Vagina (tissue), 2 donors: ENCODE data around the gene MYO9A. TPM values are rescaled to one million over a fixed set of nuclear protein-coding genes. Genes with fewer than 3 reads are reported as not detected.
"Not testable (repeated sequence)": the region's sequence is repeated elsewhere in the genome, so short reads cannot be mapped to it uniquely, and the experiment has no call there.

Experiments used
- DNase-seq, 2 donors: peaks; one replicate each; pipeline ENCODE4 v3.0.0-alpha.2; 2017; ENCODE audit errors: extremely low spot score in 2 of 2
- H3K27ac ChIP-seq: fragments of 200-600 bp; sonication (generic); one replicate; pipeline ENCODE4 v1.5.1; 2019
- H3K27me3 ChIP-seq: fragments of 200-600 bp; sonication (generic); one replicate; pipeline ENCODE4 v1.5.1; 2019
- H3K36me3 ChIP-seq, 2 donors: fragments of 200-600 bp; sonication (generic); one replicate each; pipeline ENCODE4 v1.5.1; 2017 to 2019
- H3K4me1 ChIP-seq: fragments of 200-600 bp; sonication (generic); one replicate; pipeline ENCODE4 v1.5.1; 2019
- H3K4me3 ChIP-seq, 2 donors: fragments of 200-600 bp; sonication (generic); 1 replicate in 1 of 2; 2 replicates in 1 of 2; pipeline ENCODE4 v1.5.1; 2016 to 2019
- H3K9me3 ChIP-seq: fragments of 200-600 bp; sonication (generic); one replicate; pipeline ENCODE4 v1.5.1; 2019
- POLR2A ChIP-seq, 2 donors: fragments of 450-650 bp; IDR thresholded peaks; one replicate each; pipeline ENCODE4 v1.6.1; 2017; ENCODE audit warnings: antibody characterized with exemption in 2 of 2, mild to moderate bottlenecking in 2 of 2, moderate library complexity in 2 of 2
- POLR2AphosphoS5 ChIP-seq, 2 donors: sonication (generic); formaldehyde crosslinking; IDR thresholded peaks; one replicate each; pipeline ENCODE4 v1.9.0; 2017; ENCODE audit warnings: antibody characterized with exemption in 2 of 2, mild to moderate bottlenecking in 2 of 2, low read depth in 1 of 2; ENCODE audit not compliant: insufficient read depth in 1 of 2
- intact Hi-C: fragments of 100-400 bp; cut with DNase I; formaldehyde crosslinking; loops from one replicate; pipeline ENCODE4 v1.15.1; 2023
- total RNA-seq: library from RNA; depleted of rRNA; stranded (reverse); fragments of >200 nt; gene quantifications from one replicate; pipeline ENCODE4 v1.2.3, GENCODE V29; 2016
- TF ChIP-seq, protein P1 (sequence below), 3 experiments: fragments of 450-650 bp in 2 of 3; fragments of 200-600 bp in 1 of 3; sonication (generic) in 1 of 3; IDR thresholded peaks; one replicate each; pipeline ENCODE4 v1.5.1; 2017 to 2019; ENCODE audit warnings: antibody characterized with exemption in 3 of 3, mild to moderate bottlenecking in 2 of 3, moderate library complexity in 2 of 3

Gene MYO9A
- total RNA-seq, 1 donor from 2014 or later = 50.3 TPM

DNA sequence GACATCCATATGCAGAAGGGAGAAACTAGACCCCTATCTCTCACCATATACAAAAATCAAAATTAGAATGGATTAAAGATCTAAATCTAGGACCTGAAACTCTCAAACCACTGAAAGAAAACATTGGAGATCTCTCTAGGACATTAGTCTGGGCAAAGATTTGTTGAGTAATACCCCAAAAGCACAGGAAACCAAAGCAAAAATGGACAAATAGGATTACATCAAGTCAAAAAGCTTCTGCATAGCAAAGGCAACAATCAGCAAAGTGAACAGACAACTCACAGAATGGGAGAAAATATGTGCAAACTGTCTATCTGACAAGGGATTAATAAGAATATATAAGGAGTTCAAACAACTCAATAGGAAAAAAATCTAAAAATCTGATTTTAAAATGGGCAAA, 54.8 kb downstream of the MYO9A start:
- TF ChIP-seq, protein P1, sequence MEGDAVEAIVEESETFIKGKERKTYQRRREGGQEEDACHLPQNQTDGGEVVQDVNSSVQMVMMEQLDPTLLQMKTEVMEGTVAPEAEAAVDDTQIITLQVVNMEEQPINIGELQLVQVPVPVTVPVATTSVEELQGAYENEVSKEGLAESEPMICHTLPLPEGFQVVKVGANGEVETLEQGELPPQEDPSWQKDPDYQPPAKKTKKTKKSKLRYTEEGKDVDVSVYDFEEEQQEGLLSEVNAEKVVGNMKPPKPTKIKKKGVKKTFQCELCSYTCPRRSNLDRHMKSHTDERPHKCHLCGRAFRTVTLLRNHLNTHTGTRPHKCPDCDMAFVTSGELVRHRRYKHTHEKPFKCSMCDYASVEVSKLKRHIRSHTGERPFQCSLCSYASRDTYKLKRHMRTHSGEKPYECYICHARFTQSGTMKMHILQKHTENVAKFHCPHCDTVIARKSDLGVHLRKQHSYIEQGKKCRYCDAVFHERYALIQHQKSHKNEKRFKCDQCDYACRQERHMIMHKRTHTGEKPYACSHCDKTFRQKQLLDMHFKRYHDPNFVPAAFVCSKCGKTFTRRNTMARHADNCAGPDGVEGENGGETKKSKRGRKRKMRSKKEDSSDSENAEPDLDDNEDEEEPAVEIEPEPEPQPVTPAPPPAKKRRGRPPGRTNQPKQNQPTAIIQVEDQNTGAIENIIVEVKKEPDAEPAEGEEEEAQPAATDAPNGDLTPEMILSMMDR (IDR thresholded peaks at IDR 0.05) = no peak
- TF ChIP-seq POLR2A (IDR thresholded peaks at IDR 0.05) (no peak), POLR2AphosphoS5 (IDR thresholded peaks at IDR 0.05; ENCODE audit: insufficient read depth in 1 of 2, low read depth in 1 of 2) (no peak)
- H3K9me3 ChIP-seq = no peaks in the 10 kb centered on the region
- no peak overlapping the region for H3K4me3 ChIP-seq
- H3K27me3 ChIP-seq = no peaks in the 10 kb centered on the region
- H3K36me3 ChIP-seq = no peaks in the 10 kb centered on the region
- intact Hi-C loops = no loop called here
- no peak overlapping the region for H3K27ac ChIP-seq
- no peak for DNase-seq
- peaks cover 7% of the 10 kb centered on the region for H3K4me1 ChIP-seq

DNA sequence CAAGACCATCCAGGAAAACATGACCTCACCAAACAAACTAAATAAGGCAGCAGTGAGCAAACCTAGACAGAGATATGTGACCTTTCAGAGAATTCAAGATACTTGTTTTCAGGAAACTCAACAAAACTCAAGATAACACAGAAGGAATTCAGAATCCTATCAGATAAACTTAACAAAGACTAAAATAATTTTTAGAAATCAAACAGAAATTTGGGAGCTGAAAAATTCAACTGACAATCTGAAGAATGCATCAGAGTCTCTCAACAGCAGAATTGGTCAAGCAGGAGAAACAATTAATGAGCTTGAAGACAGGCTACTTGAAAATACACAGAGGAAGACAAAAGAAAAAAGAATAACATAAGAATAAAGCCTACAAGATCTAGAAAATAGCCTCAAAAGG, 55.6 kb downstream of the MYO9A start:
- intact Hi-C loops = no loop called here
- Histone ChIP-seq H3K4me3 (no peak overlapping the region), H3K27me3 (no peaks in the 10 kb centered on the region), H3K4me1 (peaks cover 7% of the 10 kb centered on the region), H3K9me3 (no peaks in the 10 kb centered on the region), H3K27ac (no peak overlapping the region), H3K36me3 (no peaks in the 10 kb centered on the region)
- TF ChIP-seq, protein P1 (IDR thresholded peaks at IDR 0.05) = no peak
- no peak for TF ChIP-seq POLR2A (IDR thresholded peaks at IDR 0.05)
- no peak for TF ChIP-seq POLR2AphosphoS5 (IDR thresholded peaks at IDR 0.05; ENCODE audit: insufficient read depth in 1 of 2, low read depth in 1 of 2)
- no peak for DNase-seq

DNA sequence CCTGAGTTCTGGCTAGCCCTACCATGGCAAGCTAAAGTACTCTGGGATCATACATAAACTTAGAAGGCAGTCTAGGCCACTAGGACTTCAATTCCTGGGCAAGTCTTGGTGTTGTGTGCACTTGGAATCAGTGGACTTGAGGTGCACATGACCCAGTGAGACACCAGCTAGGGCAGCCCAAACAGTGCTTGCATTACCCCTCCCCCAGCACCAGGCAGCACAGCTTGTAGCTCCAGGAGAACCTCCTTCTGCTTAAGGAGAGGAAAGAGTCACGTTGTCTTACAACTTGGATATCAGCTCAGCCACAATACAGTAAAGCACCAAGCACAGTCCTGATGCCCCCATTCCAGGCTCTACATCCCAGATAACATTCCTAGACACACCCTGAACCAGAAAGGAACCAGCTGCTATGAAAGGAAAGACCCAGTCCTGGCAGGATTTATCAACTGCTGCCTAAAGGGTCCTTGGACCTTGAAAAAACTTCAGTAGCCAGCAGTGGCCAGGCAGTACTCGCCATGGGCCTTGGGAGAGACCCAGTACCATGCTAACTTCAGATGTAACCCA, 57.2 kb downstream of the MYO9A start:
- Histone ChIP-seq H3K36me3 (no peaks in the 10 kb centered on the region), H3K9me3 (no peaks in the 10 kb centered on the region), H3K27me3 (no peaks in the 10 kb centered on the region), H3K4me1 (peaks cover 7% of the 10 kb centered on the region), H3K4me3 (no peak overlapping the region), H3K27ac (no peak overlapping the region)
- no peak for DNase-seq
- intact Hi-C loops = no loop called here
- no peak for TF ChIP-seq POLR2A (IDR thresholded peaks at IDR 0.05)
- TF ChIP-seq POLR2AphosphoS5 (IDR thresholded peaks at IDR 0.05; ENCODE audit: insufficient read depth in 1 of 2, low read depth in 1 of 2) = no peak
- TF ChIP-seq, protein P1 (IDR thresholded peaks at IDR 0.05) = no peak

DNA sequence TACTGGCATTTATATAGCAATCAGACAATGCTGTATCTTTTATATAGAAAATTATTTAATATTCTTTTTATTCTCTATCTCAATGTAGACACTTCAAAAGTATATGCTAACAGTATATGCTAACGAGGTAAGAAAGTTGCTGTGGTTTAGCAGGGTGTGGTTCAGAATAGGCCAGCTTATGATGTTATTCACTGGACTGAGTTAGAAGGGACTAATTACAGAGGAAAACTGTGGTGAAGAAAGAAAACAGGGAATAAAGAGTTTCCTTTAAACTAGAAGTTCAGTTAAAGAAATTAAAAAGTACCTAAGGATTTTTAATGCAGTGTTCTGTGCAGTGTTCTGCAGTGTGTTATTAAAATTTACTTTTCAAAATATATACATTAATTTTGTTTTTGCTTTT, 59.4 kb downstream of the MYO9A start:
- intact Hi-C loops = no loop called here
- no peak for DNase-seq
- Histone ChIP-seq H3K4me1 (peaks cover 7% of the 10 kb centered on the region), H3K9me3 (no peaks in the 10 kb centered on the region), H3K27ac (no peak overlapping the region), H3K4me3 (no peak overlapping the region), H3K27me3 (no peaks in the 10 kb centered on the region), H3K36me3 (no peaks in the 10 kb centered on the region)
- no peak for TF ChIP-seq POLR2A (IDR thresholded peaks at IDR 0.05)
- TF ChIP-seq POLR2AphosphoS5 (IDR thresholded peaks at IDR 0.05; ENCODE audit: insufficient read depth in 1 of 2, low read depth in 1 of 2) = no peak
- TF ChIP-seq, protein P1 (IDR thresholded peaks at IDR 0.05) = no peak

DNA sequence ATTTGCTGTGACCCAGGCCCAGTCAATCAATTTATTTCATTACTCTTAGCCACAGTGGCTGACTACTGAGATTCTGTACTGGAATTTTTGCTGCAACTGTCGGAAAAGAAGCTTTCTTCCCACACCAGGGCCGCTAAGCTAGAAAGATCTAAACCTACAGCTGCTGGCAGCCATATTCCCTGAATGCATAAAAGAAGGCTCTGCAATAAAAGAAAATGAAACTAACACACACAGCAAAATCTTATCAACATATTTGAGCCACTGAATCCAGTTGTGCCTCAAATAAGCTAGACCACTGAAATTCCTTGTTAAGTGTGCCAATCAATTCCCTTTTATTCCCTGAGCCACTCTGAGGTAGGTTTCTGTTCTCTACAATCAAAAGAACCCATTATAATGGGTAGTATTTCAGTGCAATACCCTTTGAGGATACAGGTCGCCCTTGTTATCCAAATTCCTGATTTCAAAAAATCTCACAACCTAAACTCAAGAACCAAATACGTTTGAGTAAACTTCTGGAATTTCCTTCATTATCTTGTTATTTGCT, 60.3 kb downstream of the MYO9A start:
- intact Hi-C loops = no loop called here
- H3K4me3 ChIP-seq = no peak overlapping the region
- TF ChIP-seq, protein P1 (IDR thresholded peaks at IDR 0.05) = no peak
- TF ChIP-seq POLR2A (IDR thresholded peaks at IDR 0.05) (no peak), POLR2AphosphoS5 (IDR thresholded peaks at IDR 0.05; ENCODE audit: insufficient read depth in 1 of 2, low read depth in 1 of 2) (no peak)
- no peak overlapping the region for H3K27ac ChIP-seq
- DNase-seq = no peak
- peaks cover 7% of the 10 kb centered on the region for H3K4me1 ChIP-seq
- no peaks in the 10 kb centered on the region for H3K27me3 ChIP-seq
- no peaks in the 10 kb centered on the region for H3K9me3 ChIP-seq
- no peaks in the 10 kb centered on the region for H3K36me3 ChIP-seq

DNA sequence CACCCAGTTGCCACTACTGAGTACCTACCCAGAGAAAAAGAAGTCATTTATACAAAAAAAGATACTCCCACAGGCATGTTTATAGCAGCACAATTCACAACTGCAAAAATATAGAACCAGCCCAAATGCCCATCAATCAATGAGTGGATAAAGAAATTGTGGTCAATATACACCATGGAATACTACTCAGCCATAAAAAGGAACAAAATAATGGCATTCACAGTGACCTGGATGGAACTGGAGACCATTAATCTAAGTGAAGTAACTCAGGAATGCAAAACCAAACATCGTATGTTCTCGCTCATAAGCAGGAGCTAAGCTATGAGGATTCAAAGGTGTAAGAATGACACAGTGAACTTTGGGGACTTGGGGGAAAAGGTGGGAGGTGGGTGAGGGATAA, 61.7 kb downstream of the MYO9A start:
- H3K27ac ChIP-seq, H3K4me3 ChIP-seq, intact Hi-C loops, DNase-seq, H3K4me1 ChIP-seq, H3K27me3 ChIP-seq, H3K36me3 ChIP-seq, H3K9me3 ChIP-seq: not testable (repeated sequence)

DNA sequence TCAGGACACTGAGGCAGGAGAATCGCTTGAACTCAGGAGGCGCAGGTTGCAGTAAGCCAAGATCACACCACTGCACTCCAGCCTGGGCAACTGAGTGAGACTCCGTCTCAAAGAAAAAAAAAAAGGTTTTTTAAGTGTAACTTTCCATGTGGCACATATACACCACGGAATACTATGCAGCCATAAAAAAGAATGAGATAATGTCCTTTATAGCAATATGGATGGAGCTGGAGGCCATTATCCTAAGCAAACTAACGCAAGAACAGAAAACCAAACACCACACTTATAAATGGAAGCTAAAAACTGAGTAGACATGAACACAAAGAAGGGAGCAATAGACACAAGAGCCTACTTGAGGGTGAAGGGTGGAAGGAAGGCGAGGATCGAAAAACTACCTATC, 64.7 kb downstream of the MYO9A start:
- H3K36me3 ChIP-seq, H3K4me1 ChIP-seq, intact Hi-C loops, H3K27me3 ChIP-seq, H3K4me3 ChIP-seq, DNase-seq, H3K27ac ChIP-seq, H3K9me3 ChIP-seq: not testable (repeated sequence)
